ENCODE data around the gene VAV3. TPM values are rescaled to one million over a fixed set of nuclear protein-coding genes. Genes with fewer than 3 reads are reported as not detected.

The VAV3 gene
- polyA plus RNA-seq, 1 donor (not counting 4 experiments of a cell fraction or from before 2014, with no cell fraction given) = 19.6 TPM

DNA sequence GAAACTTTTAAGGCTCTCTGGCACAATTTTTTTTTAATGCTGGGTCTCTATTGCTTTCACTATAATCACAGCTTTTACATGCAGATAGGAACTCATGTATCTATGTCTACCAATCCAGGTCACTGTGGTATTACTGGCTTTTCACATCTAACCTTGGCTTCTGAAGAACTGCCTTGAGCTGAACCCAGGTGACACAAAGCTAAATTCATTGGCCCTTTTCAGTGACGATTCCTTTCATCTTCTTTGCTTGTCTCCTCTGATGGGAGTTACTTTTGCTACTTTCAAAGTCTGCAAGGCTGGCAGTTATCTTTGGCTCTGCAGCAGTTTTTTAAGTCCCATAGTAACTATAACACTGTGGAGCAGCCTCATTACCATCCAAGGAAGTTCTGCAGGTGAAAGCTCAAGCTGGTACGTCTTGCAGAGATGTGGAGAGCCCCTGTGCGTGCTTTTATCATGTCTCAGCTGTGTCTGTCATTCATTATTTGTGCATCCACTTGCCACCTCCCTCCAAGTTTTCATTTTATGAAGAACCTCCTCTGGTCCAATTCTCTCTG is 364.3 kb downstream of the VAV3 start:
- Histone ChIP-seq H3K27ac (ENCODE audit: control insufficient read depth, insufficient read depth, low read length) (no peak overlapping the region), H3K4me2 (ENCODE audit: control insufficient read depth, extremely low read depth, insufficient read depth, low read depth, low read length) (no peak overlapping the region), H3K4me3 (ENCODE audit: control insufficient read depth in 2 of 3, extremely low read depth in 1 of 3, insufficient read depth in 2 of 3, low read depth in 1 of 3, low read length in 3 of 3) (no peak overlapping the region), H2AFZ (ENCODE audit: control insufficient read depth, low read length) (no peak overlapping the region), H3K9ac (ENCODE audit: control insufficient read depth, extremely low read depth, insufficient read depth, low read length) (no peak overlapping the region), H3K27me3 (ENCODE audit: control insufficient read depth, extremely low read depth, insufficient read depth, low read length) (no peaks in the 10 kb centered on the region), H3K36me3 (ENCODE audit: control insufficient read depth in 2 of 2, extremely low read depth in 1 of 2, insufficient read depth in 2 of 2, low read length in 2 of 2) (peaks cover 0 to 2% of the 10 kb centered on the region in 2 experiments), H3K9me3 (ENCODE audit: control insufficient read depth, low read depth, low read length) (no peaks in the 10 kb centered on the region), H3K4me1 (ENCODE audit: control insufficient read depth, extremely low read depth, insufficient read depth, low read length) (no peaks in the 10 kb centered on the region), H3K79me2 (ENCODE audit: control insufficient read depth, insufficient read depth, low read length) (no peaks in the 10 kb centered on the region), H3K9me1 (ENCODE audit: control insufficient read depth, extremely low read depth, insufficient read depth, low read length) (no peaks in the 10 kb centered on the region), H4K20me1 (ENCODE audit: control insufficient read depth, extremely low read depth, insufficient read depth, low read length) (no peaks in the 10 kb centered on the region)
- no peak for FAIRE-seq
- DNase-seq (ENCODE audit: low read depth, low spot score) = no peak
- no peak for TF ChIP-seq EZH2 (IDR thresholded peaks at IDR 0.05; ENCODE audit: low read length)
- TF ChIP-seq, protein P1, sequence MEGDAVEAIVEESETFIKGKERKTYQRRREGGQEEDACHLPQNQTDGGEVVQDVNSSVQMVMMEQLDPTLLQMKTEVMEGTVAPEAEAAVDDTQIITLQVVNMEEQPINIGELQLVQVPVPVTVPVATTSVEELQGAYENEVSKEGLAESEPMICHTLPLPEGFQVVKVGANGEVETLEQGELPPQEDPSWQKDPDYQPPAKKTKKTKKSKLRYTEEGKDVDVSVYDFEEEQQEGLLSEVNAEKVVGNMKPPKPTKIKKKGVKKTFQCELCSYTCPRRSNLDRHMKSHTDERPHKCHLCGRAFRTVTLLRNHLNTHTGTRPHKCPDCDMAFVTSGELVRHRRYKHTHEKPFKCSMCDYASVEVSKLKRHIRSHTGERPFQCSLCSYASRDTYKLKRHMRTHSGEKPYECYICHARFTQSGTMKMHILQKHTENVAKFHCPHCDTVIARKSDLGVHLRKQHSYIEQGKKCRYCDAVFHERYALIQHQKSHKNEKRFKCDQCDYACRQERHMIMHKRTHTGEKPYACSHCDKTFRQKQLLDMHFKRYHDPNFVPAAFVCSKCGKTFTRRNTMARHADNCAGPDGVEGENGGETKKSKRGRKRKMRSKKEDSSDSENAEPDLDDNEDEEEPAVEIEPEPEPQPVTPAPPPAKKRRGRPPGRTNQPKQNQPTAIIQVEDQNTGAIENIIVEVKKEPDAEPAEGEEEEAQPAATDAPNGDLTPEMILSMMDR (optimal IDR thresholded peaks at IDR 0.05 in 1 of 3, IDR thresholded peaks at IDR 0.05 in 1 of 3, conservative IDR thresholded peaks at IDR 0.05 in 1 of 3; ENCODE audit: extremely low read depth in 1 of 3, insufficient read depth in 2 of 3, low read length in 3 of 3) = no peak
- dilution Hi-C loops (cut with MboI; ENCODE audit: extremely low pct_ligation_motif_present, low sequenced_read_pairs) = no loop called here

DNA sequence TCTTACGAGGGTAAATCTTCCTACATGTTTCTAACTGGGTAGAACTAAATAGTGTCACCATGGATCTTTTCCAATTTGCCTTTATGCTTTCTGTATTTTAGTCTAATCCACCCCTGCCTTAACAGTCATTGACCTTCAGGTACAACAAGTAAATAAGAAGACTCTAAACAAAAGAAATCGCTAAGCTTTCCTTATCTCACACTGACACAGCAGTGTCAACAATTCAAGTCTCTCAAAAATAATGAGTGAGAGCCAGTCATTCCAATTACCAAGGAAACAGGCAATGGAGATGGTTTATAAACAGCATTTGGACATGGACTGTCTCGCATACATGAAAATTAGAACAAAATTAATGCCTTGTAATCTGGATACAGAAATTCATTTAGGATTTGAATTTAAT is 365.8 kb downstream of the VAV3 start:
- no peak overlapping the region for H3K9ac ChIP-seq (ENCODE audit: control insufficient read depth, extremely low read depth, insufficient read depth, low read length)
- peaks cover 0 to 2% of the 10 kb centered on the region in 2 experiments for H3K36me3 ChIP-seq (ENCODE audit: control insufficient read depth in 2 of 2, extremely low read depth in 1 of 2, insufficient read depth in 2 of 2, low read length in 2 of 2)
- no peaks in the 10 kb centered on the region for H4K20me1 ChIP-seq (ENCODE audit: control insufficient read depth, extremely low read depth, insufficient read depth, low read length)
- H3K9me1 ChIP-seq (ENCODE audit: control insufficient read depth, extremely low read depth, insufficient read depth, low read length) = no peaks in the 10 kb centered on the region
- peaks cover 4% of the 10 kb centered on the region for H3K4me1 ChIP-seq (ENCODE audit: control insufficient read depth, extremely low read depth, insufficient read depth, low read length)
- dilution Hi-C loops (cut with MboI; ENCODE audit: extremely low pct_ligation_motif_present, low sequenced_read_pairs) = no loop called here
- H3K79me2 ChIP-seq (ENCODE audit: control insufficient read depth, insufficient read depth, low read length) = no peaks in the 10 kb centered on the region
- no peak overlapping the region for H2AFZ ChIP-seq (ENCODE audit: control insufficient read depth, low read length)
- no peak for DNase-seq (ENCODE audit: low read depth, low spot score)
- H3K27me3 ChIP-seq (ENCODE audit: control insufficient read depth, extremely low read depth, insufficient read depth, low read length) = no peaks in the 10 kb centered on the region
- no peaks in the 10 kb centered on the region for H3K9me3 ChIP-seq (ENCODE audit: control insufficient read depth, low read depth, low read length)
- no peak for TF ChIP-seq EZH2 (IDR thresholded peaks at IDR 0.05; ENCODE audit: low read length)
- TF ChIP-seq, protein P1 (optimal IDR thresholded peaks at IDR 0.05 in 1 of 3, IDR thresholded peaks at IDR 0.05 in 1 of 3, conservative IDR thresholded peaks at IDR 0.05 in 1 of 3; ENCODE audit: extremely low read depth in 1 of 3, insufficient read depth in 2 of 3, low read length in 3 of 3) = no peak
- H3K4me3 ChIP-seq (ENCODE audit: control insufficient read depth in 2 of 3, extremely low read depth in 1 of 3, insufficient read depth in 2 of 3, low read depth in 1 of 3, low read length in 3 of 3) = no peak overlapping the region
- no peak for FAIRE-seq
- H3K4me2 ChIP-seq (ENCODE audit: control insufficient read depth, extremely low read depth, insufficient read depth, low read depth, low read length) = no peak overlapping the region
- no peak overlapping the region for H3K27ac ChIP-seq (ENCODE audit: control insufficient read depth, insufficient read depth, low read length)
